HG02981 (cell line): ENCODE measurements around the gene ZSWIM4.

Experiments used
- ATAC-seq: cut with Tn5 transposase; IDR thresholded peaks from one replicate; pipeline ENCODE4 v1.9.1; 2021; ENCODE audit warnings: mild to moderate bottlenecking, moderate library complexity; ENCODE audit not compliant: unreplicated experiment

The ZSWIM4 gene

DNA sequence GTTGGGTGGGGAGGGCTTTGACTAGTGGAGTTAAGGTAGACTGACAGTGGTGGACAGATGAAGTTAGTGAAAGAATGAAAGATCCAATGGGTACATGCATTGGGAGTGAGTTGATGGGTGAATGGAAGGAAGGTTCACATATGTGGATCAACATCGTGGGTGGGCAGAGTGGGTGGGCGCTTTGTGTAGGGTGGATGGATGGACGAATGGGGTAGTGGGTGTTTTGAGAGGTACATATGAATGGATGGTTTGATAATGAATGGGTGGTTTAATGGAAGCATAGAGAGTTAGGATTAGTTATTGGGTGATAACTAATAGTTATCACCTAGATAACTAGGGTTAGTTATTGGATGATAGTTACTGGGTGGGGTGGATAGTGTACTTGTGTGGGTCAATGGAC lies 11.5 kb downstream of the ZSWIM4 start:
- ATAC-seq, result no peak

DNA sequence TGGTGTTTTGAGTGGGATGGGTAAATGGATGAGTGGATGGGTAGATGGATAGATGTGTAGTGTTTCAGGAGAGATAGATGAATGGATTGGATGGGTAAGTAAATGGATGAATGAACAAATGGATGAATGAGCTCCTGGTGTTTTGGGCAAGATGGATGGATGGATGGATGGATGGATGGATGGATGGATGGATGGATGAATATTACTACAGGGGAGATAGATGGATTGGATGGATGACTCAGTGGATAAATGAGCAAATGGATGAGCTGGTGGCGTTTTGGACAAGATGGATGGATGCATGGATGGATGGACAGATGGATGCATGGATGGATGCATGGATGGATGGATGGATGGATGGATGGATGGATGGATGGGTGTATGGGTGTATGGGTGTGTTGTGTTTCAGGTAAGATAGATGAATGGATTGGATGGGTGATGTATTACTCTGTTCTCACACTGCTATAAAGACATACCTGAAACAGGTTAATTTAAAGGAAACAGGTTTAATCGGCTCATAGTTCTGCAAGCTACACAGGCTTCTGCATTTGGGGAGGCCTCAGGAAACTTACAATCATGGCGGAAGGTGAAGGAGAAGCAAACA lies 12.3 kb downstream of the ZSWIM4 start:
- no peak for ATAC-seq

- ATAC-seq, result no peak
These were observed 13.6 kb downstream of the ZSWIM4 start for GRCh38 chr19:13808856-13809255.

GRCh38 chr19:13812544-13812943 lies 17.3 kb downstream of the ZSWIM4 start:
- ATAC-seq, result no peak

DNA sequence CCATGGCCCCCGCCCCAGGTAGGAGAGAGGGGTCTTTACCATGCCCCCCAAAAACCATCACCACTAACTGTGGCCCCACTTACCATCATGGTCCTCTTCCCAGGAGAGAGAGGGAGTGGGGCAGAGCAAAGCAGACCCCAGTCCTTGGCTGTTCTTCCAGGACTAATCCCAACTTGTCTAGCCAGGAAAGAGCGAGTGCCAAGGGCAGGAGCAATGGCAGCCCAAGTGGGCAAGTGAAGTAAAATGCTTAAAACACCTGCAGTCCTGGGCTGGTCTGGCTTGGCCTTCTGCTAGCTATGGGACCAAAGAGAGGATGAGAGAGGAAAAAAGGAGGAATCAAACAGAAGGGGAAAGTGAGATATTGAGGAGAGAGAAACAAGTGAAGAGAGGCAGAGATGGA lies 17.9 kb downstream of the ZSWIM4 start:
- ATAC-seq, result no peak

DNA sequence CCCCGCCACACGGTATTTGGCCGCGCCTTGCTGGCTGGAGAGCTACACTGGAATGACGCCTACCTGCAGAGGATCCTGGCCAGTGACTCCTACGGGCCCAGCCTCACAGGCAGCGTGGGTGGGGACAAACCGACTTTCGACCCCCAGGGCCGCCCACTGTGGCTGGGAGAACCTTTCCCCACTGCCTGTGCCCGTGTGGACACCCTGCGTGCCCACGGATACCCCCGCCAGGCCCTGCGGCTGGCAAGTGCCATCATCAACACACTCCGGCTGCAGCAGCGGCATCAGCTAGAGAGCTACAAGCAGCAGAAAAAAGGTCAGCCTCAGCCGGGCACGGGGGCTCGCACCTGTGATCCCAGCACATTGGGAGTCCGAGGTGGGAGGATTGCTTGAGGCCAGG lies 19.3 kb downstream of the ZSWIM4 start:
- no peak for ATAC-seq

DNA sequence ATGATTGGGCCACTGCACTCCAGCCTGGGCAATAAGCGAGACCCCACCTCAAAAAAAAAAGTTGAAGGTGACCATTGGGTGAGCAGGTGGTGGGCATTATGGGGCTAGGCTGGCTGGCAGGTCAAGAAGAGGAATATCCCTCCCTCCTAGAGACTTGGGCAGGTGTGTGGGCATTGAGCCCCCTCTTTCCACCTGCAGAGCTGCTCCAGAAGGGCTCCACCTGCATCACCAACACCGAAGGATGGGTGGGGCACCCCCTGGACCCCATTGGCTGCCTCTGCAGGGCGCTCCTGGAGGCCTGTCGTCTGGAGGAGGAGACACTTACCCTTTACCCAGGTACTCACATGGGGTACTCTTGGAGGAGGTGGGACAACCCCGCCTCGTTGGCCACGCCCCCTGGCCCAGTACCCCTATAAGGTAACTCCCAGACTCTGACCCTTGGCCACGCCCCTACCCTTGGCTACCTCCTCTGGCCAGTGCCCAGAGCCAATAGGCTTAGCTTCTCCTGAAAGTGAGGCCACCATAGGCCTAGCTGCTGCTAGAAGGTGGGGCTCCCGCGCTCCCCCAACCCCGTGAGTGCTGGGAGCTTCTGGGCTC lies 21.9 kb downstream of the ZSWIM4 start:
- ATAC-seq, result no peak

GRCh38 chr19:13817615-13818371 lies 22.6 kb downstream of the ZSWIM4 start:
- ATAC-seq, result no peak

GRCh38 chr19:13819238-13819637 lies 24.0 kb downstream of the ZSWIM4 start:
- no peak for ATAC-seq

- ATAC-seq, result no peak
These were observed 26.0 kb downstream of the ZSWIM4 start for GRCh38 chr19:13821292-13821691.

DNA sequence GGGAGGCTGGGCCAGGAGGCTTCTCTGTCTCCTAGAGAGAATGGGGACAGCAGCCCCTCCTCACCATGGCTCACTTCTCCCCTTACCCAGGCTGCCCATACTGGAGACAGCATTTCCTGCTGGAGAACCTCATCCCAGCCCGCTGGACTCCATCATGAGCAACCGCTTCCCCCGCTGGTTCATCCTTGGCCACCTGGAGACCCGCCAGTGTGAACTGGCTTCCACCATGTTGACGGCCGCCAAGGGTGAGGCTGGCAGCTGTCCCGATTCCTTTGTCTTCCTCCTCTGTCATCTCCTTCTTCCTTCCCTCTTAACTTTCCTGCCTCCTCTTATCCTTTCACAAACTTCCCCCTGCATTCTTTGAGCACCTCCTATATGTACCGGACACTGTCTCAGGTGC lies 28.0 kb downstream of the ZSWIM4 start:
- ATAC-seq, result no peak

- no peak for ATAC-seq
These were observed 28.7 kb downstream of the ZSWIM4 start for GRCh38 chr19:13823901-13824300.

DNA sequence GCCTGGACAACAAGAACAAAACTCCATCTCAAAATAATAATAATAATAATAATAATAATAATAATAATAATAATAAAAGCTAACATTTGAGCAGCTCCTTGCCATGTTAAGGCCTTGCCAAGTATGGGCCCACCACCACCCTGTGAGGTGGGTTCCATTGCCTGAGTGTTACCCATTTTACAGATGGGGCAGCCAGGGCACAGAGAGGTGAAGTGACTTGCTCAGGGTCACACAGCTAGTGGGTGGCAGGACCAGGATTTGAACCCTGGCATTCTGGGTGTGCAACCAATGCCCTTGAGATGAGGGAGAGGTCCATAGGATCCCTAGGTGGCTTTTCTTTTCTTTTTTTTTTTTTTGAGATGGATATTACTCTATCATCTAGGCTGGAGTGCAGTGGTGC lies 29.5 kb downstream of the ZSWIM4 start:
- no peak for ATAC-seq

- ATAC-seq, result no peak
These were observed 30.5 kb downstream of the ZSWIM4 start for GRCh38 chr19:13825489-13826441.

DNA sequence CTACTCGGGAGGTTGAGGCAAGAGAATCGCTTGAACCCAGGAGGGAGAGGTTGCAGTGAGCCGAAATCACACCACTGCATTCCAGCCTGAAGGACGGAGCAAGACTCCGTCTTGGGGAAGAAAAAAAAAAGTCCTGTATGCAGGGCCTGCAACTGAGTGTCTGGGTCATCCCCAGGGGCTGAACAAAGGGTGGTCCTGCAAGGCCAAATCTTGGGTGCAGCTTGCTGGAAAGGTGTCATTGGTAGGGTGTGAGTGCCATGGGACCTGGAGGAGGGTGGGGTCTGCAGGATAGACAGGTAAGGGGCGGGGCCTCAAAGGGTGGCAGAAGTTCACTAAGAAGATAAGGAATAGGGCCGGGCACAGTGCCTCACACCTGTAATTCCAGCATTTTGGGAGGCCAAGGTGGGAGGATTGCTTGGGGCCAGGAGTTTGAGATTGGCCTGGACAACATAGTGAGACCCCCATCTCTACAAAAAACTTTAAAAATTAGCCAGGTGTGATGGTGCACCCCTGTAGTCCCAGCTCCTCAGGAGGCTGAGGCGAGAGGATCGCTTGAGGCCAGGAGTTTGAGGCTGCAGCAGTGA lies 31.5 kb downstream of the ZSWIM4 start:
- no peak for ATAC-seq

DNA sequence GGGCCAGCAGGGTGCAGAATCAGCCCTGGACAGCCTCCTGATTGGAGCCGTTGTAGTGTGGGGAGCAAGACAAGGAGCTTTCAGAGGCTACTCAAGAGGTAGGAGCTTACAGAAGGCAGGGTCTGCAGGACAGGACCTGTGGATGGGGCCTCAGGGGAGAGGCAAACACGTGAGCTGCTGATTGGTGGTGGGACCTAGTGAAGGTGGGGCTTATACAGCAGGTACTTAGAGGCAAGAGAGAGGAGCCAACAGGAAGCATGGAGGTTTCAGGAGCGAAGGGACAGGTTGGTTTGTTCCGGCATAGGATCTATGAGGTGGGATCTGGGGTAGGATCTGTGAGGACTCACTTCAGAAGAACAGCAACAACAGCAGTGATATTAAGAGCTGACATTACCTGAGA lies 32.4 kb downstream of the ZSWIM4 start:
- ATAC-seq, result no peak

DNA sequence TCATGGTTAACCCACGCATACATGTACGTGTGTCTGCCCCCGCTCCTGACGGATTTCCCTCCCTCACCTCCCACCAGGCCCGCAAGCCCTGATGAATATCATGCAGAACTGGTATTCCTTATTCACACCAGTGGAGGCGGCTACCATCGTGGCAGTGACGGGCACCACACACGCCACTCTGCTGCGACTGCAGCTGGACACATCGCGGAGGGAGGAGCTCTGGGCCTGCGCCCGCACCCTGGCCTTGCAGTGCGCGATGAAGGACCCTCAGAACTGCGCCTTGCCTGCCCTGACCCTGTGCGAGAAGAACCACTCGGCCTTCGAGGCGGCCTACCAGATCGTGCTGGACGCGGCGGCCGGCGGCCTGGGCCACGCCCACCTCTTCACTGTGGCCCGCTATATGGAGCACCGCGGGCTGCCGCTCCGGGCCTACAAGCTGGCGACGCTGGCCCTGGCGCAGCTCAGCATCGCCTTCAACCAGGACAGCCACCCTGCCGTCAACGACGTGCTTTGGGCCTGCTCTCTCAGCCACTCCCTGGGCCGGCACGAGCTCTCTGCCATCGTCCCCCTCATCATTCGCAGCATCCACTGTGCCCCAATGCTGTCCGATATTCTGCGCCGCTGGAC lies 35.0 kb downstream of the ZSWIM4 start:
- ATAC-seq, result no peak

DNA sequence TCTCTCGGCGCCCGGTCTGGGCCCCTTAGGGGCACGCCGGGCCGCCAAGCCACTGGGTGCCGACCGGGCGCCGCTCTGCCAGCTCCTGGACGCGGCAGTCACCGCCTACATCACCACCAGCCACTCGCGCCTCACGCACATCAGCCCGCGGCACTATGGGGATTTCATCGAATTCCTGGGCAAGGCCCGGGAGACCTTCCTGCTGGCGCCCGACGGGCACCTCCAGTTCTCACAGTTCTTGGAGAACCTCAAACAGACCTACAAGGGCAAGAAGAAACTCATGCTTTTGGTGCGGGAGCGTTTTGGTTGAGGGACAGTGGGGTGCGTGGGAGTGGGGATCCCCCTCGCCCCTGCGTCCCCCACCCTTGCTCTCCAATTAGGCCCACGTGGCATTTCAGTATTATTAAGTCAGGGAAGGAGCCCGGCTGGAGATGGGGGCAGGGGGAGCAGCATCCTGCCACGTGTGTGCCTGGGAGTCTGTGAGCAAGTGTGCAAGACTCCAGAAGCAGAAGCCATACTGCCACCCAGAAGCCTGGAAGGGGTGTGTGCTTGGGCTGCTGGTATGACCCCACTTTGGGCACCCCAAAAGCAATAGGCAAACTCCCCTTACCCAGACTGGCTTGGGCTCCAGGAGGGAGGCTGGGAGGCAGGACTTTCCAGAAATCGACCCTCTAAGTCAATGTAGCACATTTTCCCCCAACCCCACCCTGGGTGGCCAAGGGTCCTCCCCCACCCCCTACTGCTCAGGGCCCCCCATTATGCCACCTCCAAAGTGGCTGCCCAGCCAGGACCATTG lies 35.7 kb downstream of the ZSWIM4 start:
- no peak for ATAC-seq
